ENCODE measurements around the gene PAPOLB.
A peak's percentile ranks its signal among the peaks of the same experiment; 100 is the strongest.

PAPOLB gene

DNA sequence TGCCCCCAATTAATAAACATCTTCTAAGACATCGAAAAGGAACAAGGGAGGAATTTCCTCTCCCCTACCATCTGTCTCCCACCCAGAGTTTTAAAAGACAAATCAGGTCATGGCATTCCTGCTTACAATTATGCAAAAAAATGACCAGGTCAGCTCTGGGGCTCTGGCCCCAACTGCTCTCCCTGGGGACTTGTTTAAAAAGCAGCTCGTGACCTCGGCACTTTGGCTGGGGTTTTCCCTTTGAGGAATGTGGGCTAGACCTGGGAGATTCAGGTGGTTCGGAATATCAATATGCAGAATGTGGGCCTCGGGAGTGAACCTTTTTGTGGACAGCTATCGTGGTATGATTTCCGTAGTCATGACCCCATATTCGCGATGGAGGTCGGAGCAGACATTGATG is 22.3 kb upstream of the PAPOLB start (continued):
- TF ChIP-seq, protein P1, sequence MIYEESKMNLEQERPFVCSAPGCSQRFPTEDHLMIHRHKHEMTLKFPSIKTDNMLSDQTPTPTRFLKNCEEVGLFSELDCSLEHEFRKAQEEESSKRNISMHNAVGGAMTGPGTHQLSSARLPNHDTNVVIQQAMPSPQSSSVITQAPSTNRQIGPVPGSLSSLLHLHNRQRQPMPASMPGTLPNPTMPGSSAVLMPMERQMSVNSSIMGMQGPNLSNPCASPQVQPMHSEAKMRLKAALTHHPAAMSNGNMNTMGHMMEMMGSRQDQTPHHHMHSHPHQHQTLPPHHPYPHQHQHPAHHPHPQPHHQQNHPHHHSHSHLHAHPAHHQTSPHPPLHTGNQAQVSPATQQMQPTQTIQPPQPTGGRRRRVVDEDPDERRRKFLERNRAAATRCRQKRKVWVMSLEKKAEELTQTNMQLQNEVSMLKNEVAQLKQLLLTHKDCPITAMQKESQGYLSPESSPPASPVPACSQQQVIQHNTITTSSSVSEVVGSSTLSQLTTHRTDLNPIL (CRISPR knock-in tag; IDR thresholded peaks at IDR 0.05; ENCODE audit: low read depth), result no peak
- TF ChIP-seq ZNF70 (CRISPR knock-in tag; IDR thresholded peaks at IDR 0.05) (no peak), ZFP30 (CRISPR knock-in tag; IDR thresholded peaks at IDR 0.05) (no peak)

DNA sequence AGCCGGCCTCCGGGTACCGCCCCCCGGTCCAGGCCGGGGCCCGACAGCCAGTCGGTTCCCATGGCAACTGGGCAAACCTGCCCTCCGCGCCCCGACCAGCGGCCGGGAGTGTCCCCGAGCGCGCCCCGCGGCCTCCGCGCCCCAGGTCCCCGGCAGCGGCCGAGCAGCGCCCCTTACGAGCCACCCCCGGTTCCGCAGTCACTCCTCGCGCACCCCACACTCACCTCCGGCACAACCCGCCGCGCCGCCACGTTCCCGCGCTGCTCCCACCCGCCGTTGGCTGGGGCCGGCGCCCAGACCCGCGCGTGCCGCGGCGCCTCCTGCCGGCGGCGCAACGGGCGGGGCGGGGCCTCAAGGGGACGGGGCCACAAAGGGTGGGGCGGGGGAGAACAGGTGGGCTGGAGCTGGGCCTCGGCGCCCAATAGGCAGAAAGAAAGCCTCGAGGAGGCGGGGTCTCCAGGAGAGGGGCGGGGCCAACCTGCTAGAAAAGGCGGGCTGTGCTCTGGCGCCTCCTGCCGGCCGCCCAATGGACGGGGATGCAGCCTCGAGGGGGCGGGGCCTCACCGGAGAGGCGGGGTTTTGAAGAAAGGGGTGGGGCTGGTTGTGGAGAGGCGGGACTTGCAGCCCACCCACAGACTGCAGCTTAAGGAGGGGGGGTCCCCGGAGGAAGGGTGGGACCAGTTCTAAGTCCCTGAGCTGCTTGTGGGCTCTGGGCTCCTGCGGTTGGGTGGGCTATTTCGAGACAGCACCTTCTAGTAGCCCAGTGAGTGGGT is 21.7 kb upstream of the PAPOLB start, which contains the start of gene RADIL:
RADIL (minus strand) TSS at position 345 of the 773 bp plus-strand sequence. CDS start 5,577 bp downstream, outside the sequence.
- TF ChIP-seq PPARA (CRISPR knock-in tag; IDR thresholded peaks at IDR 0.05; ENCODE audit: borderline replicate concordance) (no peak), OSR1 (CRISPR knock-in tag; IDR thresholded peaks at IDR 0.05) (no peak), ZFP30 (CRISPR knock-in tag; IDR thresholded peaks at IDR 0.05) (no peak), CSDC2 (CRISPR knock-in tag; IDR thresholded peaks at IDR 0.05) (no peak), ESRRG (CRISPR knock-in tag; IDR thresholded peaks at IDR 0.05) (no peak), ZNF565 (CRISPR knock-in tag; conservative IDR thresholded peaks at IDR 0.05; ENCODE audit: low read depth) (no peak)
- peak; percentile 76 for ATAC-seq

DNA sequence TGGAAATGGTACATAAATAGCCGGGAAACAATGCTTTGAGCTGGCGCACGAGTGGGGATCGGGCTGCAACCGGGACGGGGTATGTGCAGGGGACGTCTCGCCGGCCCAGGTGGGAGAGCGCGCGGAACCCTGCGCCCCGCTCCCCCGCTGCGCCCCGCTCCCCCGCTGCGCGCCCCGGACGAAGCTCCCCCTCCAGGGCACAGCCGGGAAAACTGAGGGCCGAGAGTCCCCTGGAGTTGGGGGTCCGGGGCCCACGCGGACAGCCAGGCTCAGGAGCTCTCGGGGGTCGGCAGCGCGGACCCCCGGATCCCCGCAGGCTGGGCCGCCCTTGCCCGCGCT is 21.2 kb upstream of the PAPOLB start:
- ATAC-seq, result peak; percentile 10
- TF ChIP-seq ZFP3 (CRISPR knock-in tag; IDR thresholded peaks at IDR 0.05), result no peak
- TF ChIP-seq TOX (CRISPR knock-in tag; IDR thresholded peaks at IDR 0.05; ENCODE audit: borderline replicate concordance), result no peak
- no peak for TF ChIP-seq ZNF70 (CRISPR knock-in tag; IDR thresholded peaks at IDR 0.05)
- no peak for TF ChIP-seq BACH2 (CRISPR knock-in tag; IDR thresholded peaks at IDR 0.05; ENCODE audit: borderline replicate concordance)
- no peak for TF ChIP-seq CSDC2 (CRISPR knock-in tag; IDR thresholded peaks at IDR 0.05)
- TF ChIP-seq RARB (CRISPR knock-in tag; IDR thresholded peaks at IDR 0.05), result no peak
- TF ChIP-seq ZNF8 (CRISPR knock-in tag; IDR thresholded peaks at IDR 0.05), result no peak
- TF ChIP-seq ZC3H10 (CRISPR knock-in tag; IDR thresholded peaks at IDR 0.05), result no peak
- no peak for TF ChIP-seq ESRRG (CRISPR knock-in tag; IDR thresholded peaks at IDR 0.05)
- TF ChIP-seq, protein P2, sequence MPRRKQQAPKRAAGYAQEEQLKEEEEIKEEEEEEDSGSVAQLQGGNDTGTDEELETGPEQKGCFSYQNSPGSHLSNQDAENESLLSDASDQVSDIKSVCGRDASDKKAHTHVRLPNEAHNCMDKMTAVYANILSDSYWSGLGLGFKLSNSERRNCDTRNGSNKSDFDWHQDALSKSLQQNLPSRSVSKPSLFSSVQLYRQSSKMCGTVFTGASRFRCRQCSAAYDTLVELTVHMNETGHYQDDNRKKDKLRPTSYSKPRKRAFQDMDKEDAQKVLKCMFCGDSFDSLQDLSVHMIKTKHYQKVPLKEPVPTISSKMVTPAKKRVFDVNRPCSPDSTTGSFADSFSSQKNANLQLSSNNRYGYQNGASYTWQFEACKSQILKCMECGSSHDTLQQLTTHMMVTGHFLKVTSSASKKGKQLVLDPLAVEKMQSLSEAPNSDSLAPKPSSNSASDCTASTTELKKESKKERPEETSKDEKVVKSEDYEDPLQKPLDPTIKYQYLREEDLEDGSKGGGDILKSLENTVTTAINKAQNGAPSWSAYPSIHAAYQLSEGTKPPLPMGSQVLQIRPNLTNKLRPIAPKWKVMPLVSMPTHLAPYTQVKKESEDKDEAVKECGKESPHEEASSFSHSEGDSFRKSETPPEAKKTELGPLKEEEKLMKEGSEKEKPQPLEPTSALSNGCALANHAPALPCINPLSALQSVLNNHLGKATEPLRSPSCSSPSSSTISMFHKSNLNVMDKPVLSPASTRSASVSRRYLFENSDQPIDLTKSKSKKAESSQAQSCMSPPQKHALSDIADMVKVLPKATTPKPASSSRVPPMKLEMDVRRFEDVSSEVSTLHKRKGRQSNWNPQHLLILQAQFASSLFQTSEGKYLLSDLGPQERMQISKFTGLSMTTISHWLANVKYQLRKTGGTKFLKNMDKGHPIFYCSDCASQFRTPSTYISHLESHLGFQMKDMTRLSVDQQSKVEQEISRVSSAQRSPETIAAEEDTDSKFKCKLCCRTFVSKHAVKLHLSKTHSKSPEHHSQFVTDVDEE (CRISPR knock-in tag; IDR thresholded peaks at IDR 0.05), result no peak
- TF ChIP-seq OSR1 (CRISPR knock-in tag; IDR thresholded peaks at IDR 0.05), result no peak
- TF ChIP-seq ISL1 (CRISPR knock-in tag; IDR thresholded peaks at IDR 0.05), result no peak
- TF ChIP-seq, protein P3, sequence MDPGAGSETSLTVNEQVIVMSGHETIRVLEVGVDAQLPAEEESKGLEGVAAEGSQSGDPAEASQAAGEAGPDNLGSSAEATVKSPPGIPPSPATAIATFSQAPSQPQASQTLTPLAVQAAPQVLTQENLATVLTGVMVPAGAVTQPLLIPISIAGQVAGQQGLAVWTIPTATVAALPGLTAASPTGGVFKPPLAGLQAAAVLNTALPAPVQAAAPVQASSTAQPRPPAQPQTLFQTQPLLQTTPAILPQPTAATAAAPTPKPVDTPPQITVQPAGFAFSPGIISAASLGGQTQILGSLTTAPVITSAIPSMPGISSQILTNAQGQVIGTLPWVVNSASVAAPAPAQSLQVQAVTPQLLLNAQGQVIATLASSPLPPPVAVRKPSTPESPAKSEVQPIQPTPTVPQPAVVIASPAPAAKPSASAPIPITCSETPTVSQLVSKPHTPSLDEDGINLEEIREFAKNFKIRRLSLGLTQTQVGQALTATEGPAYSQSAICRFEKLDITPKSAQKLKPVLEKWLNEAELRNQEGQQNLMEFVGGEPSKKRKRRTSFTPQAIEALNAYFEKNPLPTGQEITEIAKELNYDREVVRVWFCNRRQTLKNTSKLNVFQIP (CRISPR knock-in tag; IDR thresholded peaks at IDR 0.05; ENCODE audit: borderline replicate concordance, low read depth), result no peak
- TF ChIP-seq, protein P4, sequence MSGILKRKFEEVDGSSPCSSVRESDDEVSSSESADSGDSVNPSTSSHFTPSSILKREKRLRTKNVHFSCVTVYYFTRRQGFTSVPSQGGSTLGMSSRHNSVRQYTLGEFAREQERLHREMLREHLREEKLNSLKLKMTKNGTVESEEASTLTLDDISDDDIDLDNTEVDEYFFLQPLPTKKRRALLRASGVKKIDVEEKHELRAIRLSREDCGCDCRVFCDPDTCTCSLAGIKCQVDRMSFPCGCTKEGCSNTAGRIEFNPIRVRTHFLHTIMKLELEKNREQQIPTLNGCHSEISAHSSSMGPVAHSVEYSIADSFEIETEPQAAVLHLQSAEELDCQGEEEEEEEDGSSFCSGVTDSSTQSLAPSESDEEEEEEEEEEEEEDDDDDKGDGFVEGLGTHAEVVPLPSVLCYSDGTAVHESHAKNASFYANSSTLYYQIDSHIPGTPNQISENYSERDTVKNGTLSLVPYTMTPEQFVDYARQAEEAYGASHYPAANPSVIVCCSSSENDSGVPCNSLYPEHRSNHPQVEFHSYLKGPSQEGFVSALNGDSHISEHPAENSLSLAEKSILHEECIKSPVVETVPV (CRISPR knock-in tag; IDR thresholded peaks at IDR 0.05), result no peak
- TF ChIP-seq, protein P1 (CRISPR knock-in tag; IDR thresholded peaks at IDR 0.05; ENCODE audit: low read depth), result no peak
- TF ChIP-seq TCF4 (CRISPR knock-in tag; IDR thresholded peaks at IDR 0.05; ENCODE audit: borderline replicate concordance), result no peak
- TF ChIP-seq, protein P5, sequence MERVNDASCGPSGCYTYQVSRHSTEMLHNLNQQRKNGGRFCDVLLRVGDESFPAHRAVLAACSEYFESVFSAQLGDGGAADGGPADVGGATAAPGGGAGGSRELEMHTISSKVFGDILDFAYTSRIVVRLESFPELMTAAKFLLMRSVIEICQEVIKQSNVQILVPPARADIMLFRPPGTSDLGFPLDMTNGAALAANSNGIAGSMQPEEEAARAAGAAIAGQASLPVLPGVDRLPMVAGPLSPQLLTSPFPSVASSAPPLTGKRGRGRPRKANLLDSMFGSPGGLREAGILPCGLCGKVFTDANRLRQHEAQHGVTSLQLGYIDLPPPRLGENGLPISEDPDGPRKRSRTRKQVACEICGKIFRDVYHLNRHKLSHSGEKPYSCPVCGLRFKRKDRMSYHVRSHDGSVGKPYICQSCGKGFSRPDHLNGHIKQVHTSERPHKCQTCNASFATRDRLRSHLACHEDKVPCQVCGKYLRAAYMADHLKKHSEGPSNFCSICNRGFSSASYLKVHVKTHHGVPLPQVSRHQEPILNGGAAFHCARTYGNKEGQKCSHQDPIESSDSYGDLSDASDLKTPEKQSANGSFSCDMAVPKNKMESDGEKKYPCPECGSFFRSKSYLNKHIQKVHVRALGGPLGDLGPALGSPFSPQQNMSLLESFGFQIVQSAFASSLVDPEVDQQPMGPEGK (CRISPR knock-in tag; IDR thresholded peaks at IDR 0.05; ENCODE audit: borderline replicate concordance), result no peak
- TF ChIP-seq ZNF565 (CRISPR knock-in tag; conservative IDR thresholded peaks at IDR 0.05; ENCODE audit: low read depth), result no peak

Measured in SK-N-SH treated with all-trans-retinoic acid at 6 μM for 48 hours (cell line).